ENCODE data around the gene DBNL.
"Not testable (repeated sequence)": the region's sequence is repeated elsewhere in the genome, so short reads cannot be mapped to it uniquely, and the experiment has no call there.

DBNL gene

DNA sequence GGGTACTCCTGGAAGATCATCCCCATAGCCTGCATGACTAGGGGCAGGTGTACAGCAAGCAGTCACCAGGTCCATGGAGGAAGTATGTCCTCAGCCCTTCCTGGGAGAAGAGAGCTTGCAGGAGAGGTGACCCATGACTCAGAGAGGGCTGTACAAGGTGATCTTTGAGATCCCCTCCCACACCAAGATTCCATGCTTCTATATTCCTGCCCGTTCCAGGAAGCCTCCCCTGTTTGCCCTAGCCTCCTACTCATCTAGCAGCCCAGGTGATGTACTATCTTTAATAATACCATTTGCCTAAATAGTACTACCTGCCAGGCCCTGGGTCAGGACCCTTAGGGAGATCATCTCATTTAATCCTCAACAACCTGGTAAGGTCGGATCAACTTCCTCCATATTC lies 6.6 kb upstream of the DBNL start:
- not testable (repeated sequence) for H3K4me1 ChIP-seq (ENCODE audit: insufficient read depth, low read length); H3K36me3 ChIP-seq (ENCODE audit: insufficient read depth, low read length); H3K9ac ChIP-seq (ENCODE audit: low read depth, low read length); H3K9me3 ChIP-seq (ENCODE audit: control insufficient read depth, insufficient read depth, low read length)

DNA sequence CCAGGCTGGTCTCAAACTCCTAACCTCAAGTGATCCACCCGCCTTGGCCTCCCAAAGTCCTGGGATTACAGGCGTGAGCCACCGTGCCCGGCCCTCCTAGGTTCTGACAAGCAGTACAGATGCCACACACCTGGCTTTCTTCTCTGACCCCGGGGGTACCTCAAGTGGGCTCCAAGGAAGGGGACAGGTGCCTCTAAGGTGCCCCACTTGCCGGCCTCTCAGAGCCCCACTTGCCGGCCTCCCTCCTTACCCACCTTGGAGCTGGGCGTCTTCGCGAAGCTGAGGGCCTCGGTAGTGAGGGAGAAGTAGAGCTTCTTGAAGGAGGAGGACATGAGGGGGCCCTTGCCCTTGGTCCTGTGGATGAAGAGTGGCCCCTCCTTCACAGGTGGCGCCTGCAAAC lies 5.9 kb upstream of the DBNL start:
- not testable (repeated sequence) for H3K9me3 ChIP-seq (ENCODE audit: control insufficient read depth, insufficient read depth, low read length); H3K36me3 ChIP-seq (ENCODE audit: insufficient read depth, low read length); H3K9ac ChIP-seq (ENCODE audit: low read depth, low read length); H3K4me1 ChIP-seq (ENCODE audit: insufficient read depth, low read length)

DNA sequence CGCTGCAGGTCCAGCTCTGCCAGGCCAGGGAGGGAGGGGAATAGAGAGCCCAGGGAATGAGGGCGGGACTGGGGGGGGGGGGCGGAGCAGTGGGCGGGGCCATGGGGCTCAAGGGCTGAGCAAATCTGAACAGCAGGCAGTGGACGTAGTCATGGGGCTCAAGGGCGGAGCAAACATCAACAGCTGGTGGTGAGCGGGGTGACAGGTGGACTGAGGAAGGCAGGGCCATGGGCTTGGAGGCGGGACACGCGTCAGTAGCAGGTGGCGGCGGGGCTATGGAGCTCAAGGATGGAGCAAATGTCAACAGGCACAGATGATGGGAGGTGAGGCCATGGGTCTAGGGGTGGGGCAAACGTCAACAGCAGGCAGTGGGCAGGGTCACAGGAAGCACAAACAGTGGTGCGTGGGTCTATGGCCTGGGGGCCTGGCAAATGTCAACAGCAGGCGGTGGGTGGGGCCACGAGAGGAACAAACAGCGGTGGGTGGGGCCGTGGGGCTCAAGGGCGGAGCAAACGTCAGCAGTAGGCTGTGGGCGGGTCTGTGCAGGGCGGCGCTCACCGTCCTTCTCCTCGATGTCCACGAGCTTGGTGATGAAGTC lies 5.4 kb upstream of the DBNL start:
- H3K36me3 ChIP-seq (ENCODE audit: insufficient read depth, low read length); H3K9ac ChIP-seq (ENCODE audit: low read depth, low read length): not testable (repeated sequence)

DNA sequence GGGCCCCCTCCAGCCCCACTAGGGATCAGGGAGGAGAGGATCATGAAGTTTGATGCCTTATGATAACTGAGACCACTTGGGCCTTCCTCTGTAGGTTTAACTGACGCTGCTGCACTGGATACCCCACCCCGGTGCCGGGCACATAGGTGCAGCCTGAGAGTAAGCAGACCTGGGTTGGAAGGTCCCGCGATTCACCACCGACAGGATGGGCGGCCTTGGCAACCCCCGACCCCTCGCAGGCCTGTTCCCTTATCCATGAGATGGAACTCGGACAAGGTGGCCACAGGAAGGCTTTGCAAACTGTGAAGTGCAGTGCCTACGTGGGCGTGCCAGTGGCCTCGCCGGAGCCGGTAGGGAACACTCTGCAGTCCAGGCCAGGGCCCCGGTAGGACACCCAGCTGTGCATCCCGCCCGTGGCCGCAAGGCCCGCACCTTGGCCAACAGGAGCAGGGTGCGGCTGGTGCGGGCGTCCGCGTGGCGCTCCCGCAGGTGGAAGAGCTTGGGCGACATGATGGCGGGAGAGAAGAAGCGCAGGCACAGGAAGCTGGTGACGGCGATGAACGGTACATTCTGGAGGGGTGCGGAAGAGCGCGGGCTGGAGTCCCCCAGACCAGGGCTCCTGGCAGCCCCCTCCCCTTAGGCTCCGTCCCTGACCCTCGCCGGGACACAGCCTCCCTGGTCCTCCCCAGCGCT lies 4.6 kb upstream of the DBNL start:
- H3K4me1 ChIP-seq (ENCODE audit: insufficient read depth, low read length); H3K9me3 ChIP-seq (ENCODE audit: control insufficient read depth, insufficient read depth, low read length); H3K36me3 ChIP-seq (ENCODE audit: insufficient read depth, low read length): not testable (repeated sequence)
- H3K9ac ChIP-seq (ENCODE audit: low read depth, low read length), result peak overlapping the region; percentile 24; the same call in 1 of the 2 replicates

More for the DNA sequence above, 5.4 kb upstream of the DBNL start:
- H3K9me3 ChIP-seq (ENCODE audit: control insufficient read depth, insufficient read depth, low read length); H3K4me1 ChIP-seq (ENCODE audit: insufficient read depth, low read length): not testable (repeated sequence)

DNA sequence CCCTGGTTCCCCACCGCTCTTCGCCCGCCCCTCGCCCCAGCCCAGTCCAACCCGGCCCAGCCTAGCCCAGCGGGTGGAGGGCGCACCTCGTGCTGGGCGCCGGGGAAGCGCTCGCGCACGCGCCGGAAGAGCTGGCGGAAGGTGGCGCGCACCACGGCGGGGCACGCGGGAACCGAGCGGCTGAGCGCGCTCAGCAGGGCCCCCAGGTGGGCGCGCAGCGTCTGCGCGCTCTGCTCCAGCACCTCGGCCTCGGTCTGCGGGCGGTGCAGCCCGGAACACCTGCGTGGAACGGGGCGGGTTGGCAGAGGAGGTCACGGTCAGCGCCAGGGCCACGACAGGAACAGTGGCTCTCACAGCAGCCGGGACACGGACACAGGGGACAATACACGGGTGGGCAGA lies 4.0 kb upstream of the DBNL start:
- not testable (repeated sequence) for H3K9me3 ChIP-seq (ENCODE audit: control insufficient read depth, insufficient read depth, low read length); H3K4me1 ChIP-seq (ENCODE audit: insufficient read depth, low read length); H3K36me3 ChIP-seq (ENCODE audit: insufficient read depth, low read length)
- H3K9ac ChIP-seq (ENCODE audit: low read depth, low read length), result peak overlapping the region; percentile 24; the same call in 1 of the 2 replicates

DNA sequence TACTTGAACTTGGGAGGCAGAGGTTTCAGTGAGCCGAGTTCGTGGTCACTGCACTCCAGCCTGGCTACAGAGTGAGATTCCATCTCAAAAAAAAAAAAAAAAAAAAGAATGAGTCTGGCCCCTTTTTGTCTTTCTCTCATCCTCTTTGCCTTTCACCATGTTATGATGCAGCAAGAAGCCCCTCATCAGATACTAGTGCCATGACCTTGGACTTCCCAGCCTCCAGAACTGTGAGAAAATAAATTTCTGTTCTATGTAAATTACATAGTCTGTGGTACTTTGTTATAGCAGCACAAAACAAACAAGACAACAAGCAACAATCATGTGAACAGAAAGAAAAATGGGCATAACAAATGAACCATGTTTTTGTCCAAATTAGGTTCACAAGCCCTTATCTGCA lies 2.3 kb upstream of the DBNL start:
- H3K36me3 ChIP-seq (ENCODE audit: insufficient read depth, low read length), result no peaks in the 10 kb centered on the region
- H3K9ac ChIP-seq (ENCODE audit: low read depth, low read length), result no peak overlapping the region
- no peaks in the 10 kb centered on the region for H3K4me1 ChIP-seq (ENCODE audit: insufficient read depth, low read length)
- no peaks in the 10 kb centered on the region for H3K9me3 ChIP-seq (ENCODE audit: control insufficient read depth, insufficient read depth, low read length)

DNA sequence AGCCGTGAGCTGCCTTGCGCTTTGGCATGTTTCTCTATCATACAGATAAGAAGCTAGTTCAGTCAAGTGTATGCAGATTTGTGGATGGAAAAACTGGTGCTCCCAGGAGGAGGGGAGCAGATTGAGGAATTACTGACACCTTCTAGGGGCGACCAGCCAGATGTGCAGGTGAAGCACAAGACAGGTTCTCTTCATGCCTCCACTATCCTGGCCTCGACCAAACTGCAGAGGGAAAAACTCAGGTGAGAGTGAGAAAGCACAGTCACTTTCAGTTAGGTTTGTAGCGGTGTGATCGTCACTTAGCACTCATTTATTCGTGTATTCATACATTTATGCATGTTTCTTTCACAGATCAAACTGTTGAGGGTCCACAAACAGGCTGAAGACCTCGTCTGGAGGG lies 600 bp upstream of the DBNL start:
- H3K4me1 ChIP-seq (ENCODE audit: insufficient read depth, low read length), result no peaks in the 10 kb centered on the region
- no peaks in the 10 kb centered on the region for H3K36me3 ChIP-seq (ENCODE audit: insufficient read depth, low read length)
- H3K9me3 ChIP-seq (ENCODE audit: control insufficient read depth, insufficient read depth, low read length), result no peaks in the 10 kb centered on the region
- H3K9ac ChIP-seq (ENCODE audit: low read depth, low read length), result peak overlapping the region; percentile 92

DNA sequence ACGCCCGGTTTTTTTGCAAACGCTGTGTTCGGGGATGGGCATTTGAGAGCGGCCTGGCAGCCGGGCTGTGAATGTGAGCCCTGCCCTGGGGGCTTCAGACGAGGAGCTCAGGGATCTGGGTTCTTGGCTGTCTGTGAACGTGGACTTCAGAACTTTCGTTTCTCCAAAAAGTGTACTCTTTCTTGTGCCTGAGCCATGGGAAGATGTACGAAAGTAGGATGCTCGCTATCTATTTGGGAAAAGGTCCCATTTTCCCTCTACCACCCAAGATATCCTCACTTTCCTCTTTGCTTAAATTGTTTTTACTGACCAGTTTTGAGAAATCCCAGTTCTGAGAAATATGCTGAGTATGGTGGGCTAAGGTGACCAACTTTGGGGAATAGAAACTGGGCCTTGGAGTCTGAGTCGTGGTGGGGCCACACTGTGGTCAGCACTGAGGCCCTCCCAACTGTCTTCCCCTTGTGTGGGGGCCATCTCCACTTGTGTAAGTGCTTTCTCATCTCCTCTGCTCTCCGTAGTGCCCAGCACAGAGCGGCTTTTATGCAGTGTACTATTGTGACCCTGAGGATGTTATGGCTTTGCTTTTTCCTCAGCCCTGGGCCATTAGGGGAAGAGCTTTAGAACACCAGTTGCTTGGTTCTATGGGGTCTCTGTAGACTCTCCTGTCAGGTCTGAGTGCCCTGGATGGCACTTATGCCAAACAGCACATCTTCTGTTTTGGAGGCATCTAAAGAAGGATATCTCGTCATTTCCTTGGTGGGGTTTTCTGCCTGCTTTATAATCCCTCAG lies 918 bp downstream of the DBNL start:
- Histone ChIP-seq H3K9ac (ENCODE audit: low read depth, low read length) (peak overlapping the region; percentile 92), H3K36me3 (ENCODE audit: insufficient read depth, low read length) (no peaks in the 10 kb centered on the region), H3K9me3 (ENCODE audit: control insufficient read depth, insufficient read depth, low read length) (no peaks in the 10 kb centered on the region), H3K4me1 (ENCODE audit: insufficient read depth, low read length) (no peaks in the 10 kb centered on the region)

DNA sequence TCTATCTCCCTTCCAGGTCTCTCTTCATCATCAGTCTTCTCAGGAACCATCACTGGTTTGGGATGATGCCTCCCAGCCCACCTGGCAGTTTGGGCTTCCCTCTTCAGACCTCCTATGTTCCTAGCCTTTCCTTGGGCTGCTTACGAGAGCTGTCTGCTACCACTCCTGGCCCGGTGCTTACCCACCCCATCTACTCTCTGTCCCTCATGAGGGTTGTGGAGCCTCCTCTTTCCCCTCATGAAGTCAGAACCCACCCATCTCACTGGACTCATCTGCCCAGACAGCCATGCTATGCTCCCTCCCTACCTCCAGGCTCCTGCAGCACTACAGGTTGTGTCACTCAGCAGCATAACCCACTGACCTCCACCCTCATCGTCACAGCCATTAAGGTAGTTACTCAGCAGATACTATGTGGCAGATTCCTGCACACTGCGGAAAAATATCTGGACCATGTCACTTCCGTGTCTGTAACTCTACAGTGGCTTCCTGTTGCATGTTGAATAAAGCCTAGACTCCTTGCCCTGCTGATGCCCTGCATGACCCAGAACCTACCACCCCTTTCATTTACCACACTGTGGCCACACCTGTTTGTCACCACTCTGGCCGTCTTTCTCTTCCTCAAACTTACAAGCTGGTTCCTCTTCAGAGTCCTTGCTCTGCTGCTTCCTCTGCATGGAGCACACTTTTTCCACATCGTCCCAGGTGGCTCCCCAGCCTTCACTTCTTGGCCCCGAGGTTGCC lies 2.0 kb downstream of the DBNL start:
- Histone ChIP-seq H3K9me3 (ENCODE audit: control insufficient read depth, insufficient read depth, low read length) (no peaks in the 10 kb centered on the region), H3K4me1 (ENCODE audit: insufficient read depth, low read length) (no peaks in the 10 kb centered on the region), H3K9ac (ENCODE audit: low read depth, low read length) (no peak overlapping the region), H3K36me3 (ENCODE audit: insufficient read depth, low read length) (no peaks in the 10 kb centered on the region; the same call in 1 of the 2 replicates)

DNA sequence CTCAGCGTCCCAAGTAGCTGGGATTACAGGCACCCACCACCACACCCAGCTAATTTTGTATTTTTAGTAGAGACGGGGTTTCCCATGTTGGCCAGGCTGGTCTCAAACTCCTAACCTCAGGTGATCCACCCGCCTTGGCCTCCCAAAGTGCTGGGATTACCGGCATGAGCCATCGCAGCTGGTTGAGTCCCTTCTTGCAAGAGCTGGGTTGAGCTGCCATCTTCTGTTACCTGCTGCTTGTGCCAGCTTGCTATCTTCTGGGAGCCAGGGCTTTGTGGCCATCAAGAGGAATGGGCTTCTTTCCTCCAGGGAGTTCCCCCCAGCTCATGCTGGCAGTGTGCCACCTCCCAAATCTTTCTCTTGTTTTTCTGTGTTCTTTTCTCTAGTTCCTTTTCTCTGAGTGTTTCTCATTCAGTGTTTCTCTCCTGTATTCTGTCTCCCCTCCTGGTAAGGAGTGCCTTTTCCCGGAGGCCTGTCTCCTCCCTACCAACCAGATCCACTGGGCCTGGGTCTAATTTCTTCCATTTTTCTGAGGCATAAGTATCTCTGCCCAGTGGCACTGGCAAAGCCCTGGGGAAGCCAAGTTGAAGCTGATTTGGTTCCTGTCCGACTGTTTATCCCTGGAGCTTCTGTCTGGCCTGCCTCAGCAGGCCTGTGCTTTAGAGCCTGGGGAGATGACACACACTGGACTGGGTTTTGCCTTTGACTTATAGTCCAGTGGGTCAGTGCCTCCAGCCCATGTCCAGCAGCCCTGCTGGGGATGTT lies 3.7 kb downstream of the DBNL start:
- no peak overlapping the region for H3K9ac ChIP-seq (ENCODE audit: low read depth, low read length)
- peaks cover 5% of the 10 kb centered on the region for H3K36me3 ChIP-seq (ENCODE audit: insufficient read depth, low read length)
- H3K9me3 ChIP-seq (ENCODE audit: control insufficient read depth, insufficient read depth, low read length), result no peaks in the 10 kb centered on the region
- H3K4me1 ChIP-seq (ENCODE audit: insufficient read depth, low read length), result no peaks in the 10 kb centered on the region

DNA sequence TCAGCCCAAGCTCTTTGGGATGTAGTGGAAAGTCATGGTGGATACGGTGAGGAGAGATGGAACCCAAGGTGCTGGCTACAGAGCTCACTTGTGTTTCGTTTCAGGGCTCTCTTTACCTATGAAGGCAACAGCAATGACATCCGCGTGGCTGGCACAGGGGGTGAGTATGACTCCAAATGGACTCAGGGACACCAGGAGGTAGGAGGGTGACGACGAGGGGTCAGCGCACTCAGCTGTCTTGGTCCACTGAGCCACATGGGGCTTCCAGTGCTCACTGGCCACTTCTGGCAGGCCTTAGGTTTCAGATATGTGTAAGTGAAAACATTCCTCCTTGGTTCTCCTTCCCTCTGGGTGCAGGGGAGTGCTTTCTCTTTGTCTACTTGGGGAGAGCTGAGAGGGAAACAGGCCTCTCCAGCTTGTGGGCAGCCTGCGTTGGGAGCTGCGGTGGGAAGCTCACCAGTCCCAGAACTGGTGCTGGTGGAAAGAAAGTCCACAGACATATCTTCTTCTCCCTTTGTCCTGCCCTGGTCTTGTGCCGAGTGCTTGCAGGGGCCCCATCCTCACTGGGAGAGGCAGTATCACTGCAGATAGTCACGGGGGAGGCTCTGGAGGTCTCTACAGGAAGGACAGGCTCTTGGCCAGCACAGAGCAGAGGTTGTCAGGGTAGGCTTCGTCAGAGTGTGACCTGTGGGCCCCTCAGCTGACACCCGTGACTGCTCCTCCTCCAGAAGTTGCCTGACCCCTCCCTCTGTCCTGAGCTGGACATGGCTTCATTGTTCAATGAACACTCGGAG lies 5.8 kb downstream of the DBNL start:
- Histone ChIP-seq H3K36me3 (ENCODE audit: insufficient read depth, low read length) (peaks cover 6% of the 10 kb centered on the region), H3K4me1 (ENCODE audit: insufficient read depth, low read length) (no peaks in the 10 kb centered on the region), H3K9ac (ENCODE audit: low read depth, low read length) (no peak overlapping the region), H3K9me3 (ENCODE audit: control insufficient read depth, insufficient read depth, low read length) (no peaks in the 10 kb centered on the region)

DNA sequence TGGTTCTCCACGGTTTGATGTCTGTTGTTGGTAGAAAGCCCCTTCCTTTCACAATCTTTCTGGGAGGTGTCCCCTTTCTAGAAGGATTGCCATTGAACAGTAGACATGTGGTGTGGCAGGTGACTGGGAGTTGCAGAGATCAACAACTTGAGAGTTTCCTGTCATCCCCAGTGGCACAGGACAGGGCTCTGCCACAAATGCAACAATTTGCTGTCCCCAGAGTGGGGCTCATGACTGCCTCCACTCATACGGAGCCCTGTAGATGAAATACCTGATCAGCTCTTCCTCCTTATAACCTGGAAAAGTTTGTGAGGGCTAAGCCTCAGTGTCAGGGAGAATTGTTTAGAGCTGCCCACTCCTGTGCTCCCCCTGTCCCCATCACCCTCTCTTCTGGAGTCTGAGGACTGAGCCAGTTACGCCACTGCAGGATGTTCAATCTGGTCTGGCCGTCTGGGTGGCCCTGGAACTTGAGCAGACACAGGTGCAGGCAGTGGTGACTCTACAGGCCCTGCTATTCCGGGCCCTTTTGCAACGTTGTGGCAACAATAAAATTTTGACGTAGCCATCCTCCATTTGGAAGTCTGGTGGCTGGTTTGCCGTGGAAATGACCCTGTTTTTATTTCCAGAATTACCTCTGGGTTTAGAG lies 6.5 kb downstream of the DBNL start:
- Histone ChIP-seq H3K4me1 (ENCODE audit: insufficient read depth, low read length) (no peaks in the 10 kb centered on the region), H3K9ac (ENCODE audit: low read depth, low read length) (no peak overlapping the region), H3K9me3 (ENCODE audit: control insufficient read depth, insufficient read depth, low read length) (no peaks in the 10 kb centered on the region), H3K36me3 (ENCODE audit: insufficient read depth, low read length) (peaks cover 6% of the 10 kb centered on the region)

DNA sequence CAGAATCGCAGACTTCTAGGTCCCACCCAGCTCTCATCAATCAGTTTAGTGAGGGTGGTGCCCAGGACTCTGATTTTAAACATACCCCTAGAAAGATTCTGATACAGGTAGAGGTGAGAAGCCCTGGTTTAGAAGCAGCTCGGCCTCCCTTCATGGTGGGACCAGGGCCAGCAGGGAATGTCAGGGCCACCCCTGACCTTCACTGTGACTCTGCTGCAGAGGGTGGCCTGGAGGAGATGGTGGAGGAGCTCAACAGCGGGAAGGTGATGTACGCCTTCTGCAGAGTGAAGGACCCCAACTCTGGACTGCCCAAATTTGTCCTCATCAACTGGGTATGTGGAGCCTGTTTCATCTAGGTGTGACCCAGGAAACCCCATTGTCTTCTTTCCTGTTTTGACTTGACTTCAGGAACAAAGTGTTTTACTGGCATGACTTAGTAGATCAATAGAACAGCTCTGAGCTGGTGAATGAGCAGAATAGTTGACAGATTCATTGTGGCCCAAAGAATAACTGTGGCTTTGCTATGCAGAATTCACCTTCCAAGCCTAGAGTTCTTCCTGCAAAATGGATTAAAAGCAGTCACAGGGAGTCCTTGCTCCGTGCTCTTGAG lies 7.2 kb downstream of the DBNL start:
- Histone ChIP-seq H3K9me3 (ENCODE audit: control insufficient read depth, insufficient read depth, low read length) (no peaks in the 10 kb centered on the region), H3K36me3 (ENCODE audit: insufficient read depth, low read length) (peaks cover 6% of the 10 kb centered on the region), H3K4me1 (ENCODE audit: insufficient read depth, low read length) (no peaks in the 10 kb centered on the region), H3K9ac (ENCODE audit: low read depth, low read length) (no peak overlapping the region)
